HepG2 (cell line): Measurements from ENCODE around the gene NRL. TPM values are rescaled to one million over a fixed set of nuclear protein-coding genes. Genes with fewer than 3 reads are reported as not detected.
A peak's percentile ranks its signal among the peaks of the same experiment; 100 is the strongest.

ENCODE experiments used
- ATAC-seq: fragments of 200-7000 bp; cut with Tn5 transposase; 3 replicates; pipeline ENCODE4 v1.9.1; 2020; ENCODE audit warnings: mild to moderate bottlenecking, moderate library complexity
- BruUV-seq: library from RNA; stranded (reverse); fragments of 400-500 nt; replicated peaks from 2 replicates; lab custom pipeline; 2021; lab: Mats Ljungman, UMichigan
- CTCF ChIA-PET: fragments of 300-600 bp; formaldehyde crosslinking; extraction: SDS; loops from one replicate; lab custom pipeline; 2021; ENCODE audit warnings: low total read pairs, inconsistent platforms, low intra/inter-chr PET ratio; lab: Yijun Ruan, JAX
- POLR2A ChIA-PET: fragments of 350-600 bp; sonication (Branson Sonifier 250); formaldehyde crosslinking; loops from one replicate; lab custom pipeline; 2020; ENCODE audit warnings: antibody characterized with exemption, inconsistent platforms; lab: Yijun Ruan, JAX
- DNase-seq: peaks from one replicate; pipeline ENCODE4 v3.0.0-alpha.2; 2015; ENCODE audit warnings: low spot score
- FAIRE-seq: peaks from 3 replicates; lab custom pipeline; 2011; peaks lifted over from hg19 to GRCh38; lab: Jason Lieb, UNC
- H2AFZ ChIP-seq: one replicate; pipeline ENCODE4 v1.6.1; 2011; ENCODE audit warnings: low read length, inconsistent platforms
- H3K27ac ChIP-seq: fragments of 300-600 bp; 3 replicates; pipeline ENCODE4 v1.8.0; 2011; ENCODE audit warnings: mixed run types, mild to moderate bottlenecking, mixed read lengths, low read length, inconsistent platforms; ENCODE audit not compliant: insufficient read depth; ENCODE audit errors: extremely low read length
- H3K27me3 ChIP-seq, 2 experiments: fragments of 200-600 bp in 1 of 2; 2 replicates in 1 of 2; 3 replicates in 1 of 2; pipeline versions ENCODE4 v1.6.0 to v1.8.0; 2011; ENCODE audit warnings: low read length in 2 of 2, mild to moderate bottlenecking in 2 of 2, moderate library complexity in 2 of 2, inconsistent platforms in 1 of 2; ENCODE audit not compliant: insufficient read depth in 2 of 2, control insufficient read depth in 1 of 2
- H3K36me3 ChIP-seq, 2 experiments: fragments of 200-600 bp in 1 of 2; replicated peaks in 1 of 2; 2 replicates in 1 of 2; 3 replicates in 1 of 2; pipeline versions ENCODE4 v1.5.1 to v1.8.0; 2011; ENCODE audit warnings: low read length in 2 of 2, inconsistent platforms in 1 of 2; ENCODE audit not compliant: insufficient read depth in 2 of 2, control insufficient read depth in 1 of 2
- H3K4me1 ChIP-seq: 2 replicates; pipeline ENCODE4 v1.5.1; 2012; ENCODE audit warnings: low read length, inconsistent platforms; ENCODE audit not compliant: insufficient read depth
- H3K4me2 ChIP-seq: 2 replicates; pipeline ENCODE4 v1.6.0; 2011; ENCODE audit warnings: low read depth, low read length, inconsistent platforms
- H3K4me3 ChIP-seq, 3 experiments: fragments of 200-600 bp in 1 of 3; sonication (generic), shearing (Covaris generic) in 1 of 3; replicated peaks in 1 of 3; 2 replicates each; pipeline ENCODE4 v1.5.1; 2011 to 2016; ENCODE audit warnings: low read length in 3 of 3, inconsistent platforms in 2 of 3, low read depth in 2 of 3, mild to moderate bottlenecking in 2 of 3, control low read depth in 1 of 3, mixed read lengths in 1 of 3; ENCODE audit not compliant: insufficient read depth in 1 of 3
- H3K79me2 ChIP-seq: one replicate; pipeline ENCODE4 v1.6.1; 2011; ENCODE audit warnings: low read length, inconsistent platforms; ENCODE audit not compliant: insufficient read depth
- H3K9ac ChIP-seq: 2 replicates; pipeline ENCODE4 v1.6.0; 2011; ENCODE audit warnings: mild to moderate bottlenecking, low read depth, low read length, inconsistent platforms; ENCODE audit not compliant: insufficient read depth
- H3K9me3 ChIP-seq: 2 replicates; pipeline ENCODE4 v1.5.1; 2012; ENCODE audit warnings: mild to moderate bottlenecking, low read length
- H4K20me1 ChIP-seq: 2 replicates; pipeline ENCODE4 v1.6.0; 2011; ENCODE audit warnings: inconsistent platforms, mild to moderate bottlenecking, low read length, moderate library complexity; ENCODE audit not compliant: insufficient read depth
- ADNP ChIP-seq: sonication (generic); formaldehyde crosslinking; IDR thresholded peaks from 2 replicates; pipeline ENCODE4 v1.4.0; 2020; ENCODE audit warnings: missing genetic modification reagents
- CBX5 ChIP-seq: sonication (generic); formaldehyde crosslinking; IDR thresholded peaks from 2 replicates; pipeline ENCODE4 v1.4.0; 2020; ENCODE audit warnings: missing genetic modification reagents, borderline replicate concordance
- EP300 ChIP-seq, 3 experiments: sonication (generic) in 1 of 3; formaldehyde crosslinking in 1 of 3; IDR thresholded peaks; 2 replicates each; pipeline versions ENCODE4 v1.5.1 to v1.6.1; 2011 to 2020; ENCODE audit warnings: low read depth in 2 of 3, low read length in 2 of 3, borderline replicate concordance in 1 of 3, improper control_type of control experiment in 1 of 3, mild to moderate bottlenecking in 1 of 3, missing genetic modification reagents in 1 of 3, moderate library complexity in 1 of 3
- ETV5 ChIP-seq: IDR thresholded peaks from 2 replicates; pipeline ENCODE4 v1.6.1; 2018; ENCODE audit warnings: missing biosample characterization, missing genetic modification reagents, inconsistent platforms, borderline replicate concordance
- KMT2A ChIP-seq: sonication (generic); formaldehyde crosslinking; IDR thresholded peaks from 2 replicates; pipeline ENCODE4 v1.4.0; 2020; ENCODE audit warnings: missing genetic modification reagents
- MXD4 ChIP-seq: IDR thresholded peaks from 2 replicates; pipeline ENCODE4 v1.6.1; 2016; ENCODE audit warnings: mild to moderate bottlenecking, missing biosample characterization, missing genetic modification reagents
- POLR2G ChIP-seq: fragments of 200-400 bp; formaldehyde crosslinking; IDR thresholded peaks from 2 replicates; pipeline ENCODE4 v1.6.1; 2018; ENCODE audit warnings: mild to moderate bottlenecking, low read depth, low read length, moderate library complexity
- TEAD3 ChIP-seq: optimal IDR thresholded peaks from 2 replicates; pipeline ENCODE3; 2016; ENCODE audit warnings: borderline replicate concordance
- YY1 ChIP-seq: IDR thresholded peaks from 2 replicates; pipeline ENCODE4 v1.6.1; 2011; ENCODE audit warnings: low read length, low read depth, moderate library complexity, mild to moderate bottlenecking; ENCODE audit not compliant: insufficient read depth, insufficient replicate concordance
- ZFAT ChIP-seq: sonication (generic); formaldehyde crosslinking; conservative IDR thresholded peaks from 2 replicates; pipeline ENCODE4 v1.8.1; 2023; ENCODE audit warnings: missing genetic modification reagents, inconsistent platforms
- ZFP41 ChIP-seq: sonication (generic); formaldehyde crosslinking; IDR thresholded peaks from 2 replicates; pipeline ENCODE4 v1.4.0; 2020; ENCODE audit warnings: mild to moderate bottlenecking, missing genetic modification reagents, borderline replicate concordance
- ZNF20 ChIP-seq: sonication (generic); formaldehyde crosslinking; IDR thresholded peaks from 2 replicates; pipeline ENCODE4 v1.4.0; 2020; ENCODE audit warnings: mild to moderate bottlenecking, moderate library complexity, missing genetic modification reagents
- ZNF629 ChIP-seq: sonication (generic); formaldehyde crosslinking; conservative IDR thresholded peaks from 2 replicates; pipeline ENCODE4 v1.5.0; 2020; ENCODE audit warnings: missing genetic modification reagents
- ZSCAN31 ChIP-seq: sonication (generic); formaldehyde crosslinking; IDR thresholded peaks from 2 replicates; pipeline ENCODE4 v1.5.0; 2020; ENCODE audit warnings: low read depth, mild to moderate bottlenecking, missing genetic modification reagents
- WGBS: methylation state at CpG from one replicate; pipeline ENCODE4 v1.1.6; 2017; ENCODE audit warnings: low lambda C conversion rate; 5-methylcytosine and 5-hydroxymethylcytosine counted together
- in situ Hi-C: cut with HindIII; loops from 2 replicates; pipeline ENCODE4 v1.10.0; 2017; ENCODE audit warnings: low pct_unique_long_range_greater_than_20kb; ENCODE audit not compliant: extremely low pct_ligation_motif_present
- intact Hi-C: fragments of 100-400 bp; cut with micrococcal nuclease; formaldehyde crosslinking; loops from one replicate; pipeline ENCODE4 v1.10.0; 2022; ENCODE audit not compliant: unreplicated experiment
- polyA plus RNA-seq, 8 experiments: library from polyadenylated mRNA; depleted of rRNA in 3 of 8; stranded (reverse) in 7 of 8; unstranded in 1 of 8; fragments of >200 nt; fragmentation: Illumina TruSeq in 4 of 8; extraction: Trizol in 4 of 8; gene quantifications; 2 replicates each; pipeline versions ENCODE4 v1.2.1 to v1.2.3, GENCODE V29; 2011 to 2016; ENCODE audit warnings: low read depth in 4 of 8, missing spikeins in 1 of 8, mixed read lengths in 1 of 8; ENCODE audit not compliant: insufficient read depth in 1 of 8
- total RNA-seq, 5 experiments: library from RNA; depleted of rRNA; stranded (reverse); fragments of >200 nt; fragmentation: Illumina TruSeq; extraction: Trizol; gene quantifications; 2 replicates each; pipeline ENCODE4 v1.2.3, GENCODE V29; 2016; ENCODE audit warnings: low read depth in 1 of 5
- TF ChIP-seq, protein P1 (sequence below): fragments of 450-650 bp; IDR thresholded peaks from 2 replicates; pipeline ENCODE4 v1.6.1; 2017; ENCODE audit warnings: mild to moderate bottlenecking
- TF ChIP-seq, protein P2 (sequence below): sonication (generic); formaldehyde crosslinking; IDR thresholded peaks from 2 replicates; pipeline ENCODE4 v1.8.0; 2022; ENCODE audit warnings: mild to moderate bottlenecking, missing genetic modification reagents; ENCODE audit not compliant: insufficient replicate concordance

The NRL gene
- total and polyA plus RNA-seq, 2 of the 13 experiments (the other 11 are each of a cell fraction or from before 2014, with no cell fraction given) = 2.5 to 4.7 TPM

DNA sequence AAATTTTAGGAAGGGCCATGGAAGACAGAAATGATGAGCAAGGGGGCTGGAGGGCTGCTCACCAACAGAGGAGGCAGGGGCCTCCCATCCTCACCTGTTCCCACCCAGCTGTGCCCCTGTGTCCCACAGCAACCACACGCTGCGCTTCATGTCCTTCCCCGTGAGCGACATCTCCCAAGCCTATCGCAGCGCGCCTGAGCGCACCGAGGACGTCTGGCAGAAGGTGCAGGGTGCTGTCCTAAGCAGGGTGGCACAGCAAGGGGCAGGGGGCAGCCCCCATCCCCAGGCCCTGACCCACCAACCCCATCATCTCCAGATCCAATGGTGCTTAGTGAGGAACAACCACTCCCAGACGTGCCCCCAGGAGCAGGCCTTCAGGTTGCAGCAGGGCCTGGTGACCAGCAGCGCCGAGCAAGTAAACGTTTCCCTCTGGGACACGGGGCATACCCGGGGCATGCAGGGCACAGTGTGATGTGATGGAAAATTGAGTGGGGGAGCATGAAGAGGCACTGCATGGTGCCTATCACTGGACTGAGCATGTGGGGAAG is 54.8 kb downstream of the NRL start (continued):
- TF ChIP-seq, protein P1, sequence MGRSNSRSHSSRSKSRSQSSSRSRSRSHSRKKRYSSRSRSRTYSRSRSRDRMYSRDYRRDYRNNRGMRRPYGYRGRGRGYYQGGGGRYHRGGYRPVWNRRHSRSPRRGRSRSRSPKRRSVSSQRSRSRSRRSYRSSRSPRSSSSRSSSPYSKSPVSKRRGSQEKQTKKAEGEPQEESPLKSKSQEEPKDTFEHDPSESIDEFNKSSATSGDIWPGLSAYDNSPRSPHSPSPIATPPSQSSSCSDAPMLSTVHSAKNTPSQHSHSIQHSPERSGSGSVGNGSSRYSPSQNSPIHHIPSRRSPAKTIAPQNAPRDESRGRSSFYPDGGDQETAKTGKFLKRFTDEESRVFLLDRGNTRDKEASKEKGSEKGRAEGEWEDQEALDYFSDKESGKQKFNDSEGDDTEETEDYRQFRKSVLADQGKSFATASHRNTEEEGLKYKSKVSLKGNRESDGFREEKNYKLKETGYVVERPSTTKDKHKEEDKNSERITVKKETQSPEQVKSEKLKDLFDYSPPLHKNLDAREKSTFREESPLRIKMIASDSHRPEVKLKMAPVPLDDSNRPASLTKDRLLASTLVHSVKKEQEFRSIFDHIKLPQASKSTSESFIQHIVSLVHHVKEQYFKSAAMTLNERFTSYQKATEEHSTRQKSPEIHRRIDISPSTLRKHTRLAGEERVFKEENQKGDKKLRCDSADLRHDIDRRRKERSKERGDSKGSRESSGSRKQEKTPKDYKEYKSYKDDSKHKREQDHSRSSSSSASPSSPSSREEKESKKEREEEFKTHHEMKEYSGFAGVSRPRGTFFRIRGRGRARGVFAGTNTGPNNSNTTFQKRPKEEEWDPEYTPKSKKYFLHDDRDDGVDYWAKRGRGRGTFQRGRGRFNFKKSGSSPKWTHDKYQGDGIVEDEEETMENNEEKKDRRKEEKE = no peak
- TF ChIP-seq ZFP41 (CRISPR knock-in tag) (no peak), EP300 (IDR thresholded peaks at IDR 0.05; ENCODE audit: low read depth in 2 of 2, low read length in 2 of 2) (no peak), EP300 (CRISPR knock-in tag; IDR thresholded peaks at IDR 0.05; ENCODE audit: borderline replicate concordance) (no peak)

DNA sequence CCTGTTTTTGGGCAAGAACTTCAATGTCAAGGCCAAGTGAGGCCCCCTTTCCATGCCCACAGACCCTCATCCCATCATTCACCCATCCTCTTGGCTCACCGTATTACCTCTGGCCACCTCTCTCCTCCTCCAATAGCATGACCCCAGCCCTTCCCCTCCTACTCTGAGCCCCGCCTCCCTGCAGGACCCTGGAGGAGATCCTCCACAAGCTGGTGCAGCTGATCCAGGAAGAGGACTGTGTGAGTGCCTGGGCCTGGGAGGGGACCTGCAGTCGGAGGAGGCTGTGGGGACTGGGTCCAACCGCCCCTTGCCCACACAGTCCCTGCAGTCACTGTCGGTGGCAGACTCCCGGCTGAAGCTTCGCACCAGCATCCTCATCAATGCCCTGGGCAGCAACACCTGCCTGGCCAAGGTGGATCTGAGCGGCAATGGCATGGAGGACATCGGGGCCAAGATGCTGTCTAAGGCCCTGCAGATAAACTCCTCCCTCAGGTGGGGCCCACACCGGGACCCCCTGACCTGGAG is 55.7 kb downstream of the NRL start:
- peak; percentile 9 for ATAC-seq
- TF ChIP-seq ADNP (CRISPR knock-in tag) = no peak
- no peak for TF ChIP-seq ZNF20 (CRISPR knock-in tag)
- no peak for TF ChIP-seq KMT2A (CRISPR knock-in tag)
- no peak for TF ChIP-seq ETV5 (CRISPR knock-in tag)
- no peak for TF ChIP-seq ZFAT
- TF ChIP-seq POLR2G = no peak
- TF ChIP-seq MXD4 (CRISPR knock-in tag) = no peak
- no peak for TF ChIP-seq ZSCAN31 (CRISPR knock-in tag)
- TF ChIP-seq, protein P2, sequence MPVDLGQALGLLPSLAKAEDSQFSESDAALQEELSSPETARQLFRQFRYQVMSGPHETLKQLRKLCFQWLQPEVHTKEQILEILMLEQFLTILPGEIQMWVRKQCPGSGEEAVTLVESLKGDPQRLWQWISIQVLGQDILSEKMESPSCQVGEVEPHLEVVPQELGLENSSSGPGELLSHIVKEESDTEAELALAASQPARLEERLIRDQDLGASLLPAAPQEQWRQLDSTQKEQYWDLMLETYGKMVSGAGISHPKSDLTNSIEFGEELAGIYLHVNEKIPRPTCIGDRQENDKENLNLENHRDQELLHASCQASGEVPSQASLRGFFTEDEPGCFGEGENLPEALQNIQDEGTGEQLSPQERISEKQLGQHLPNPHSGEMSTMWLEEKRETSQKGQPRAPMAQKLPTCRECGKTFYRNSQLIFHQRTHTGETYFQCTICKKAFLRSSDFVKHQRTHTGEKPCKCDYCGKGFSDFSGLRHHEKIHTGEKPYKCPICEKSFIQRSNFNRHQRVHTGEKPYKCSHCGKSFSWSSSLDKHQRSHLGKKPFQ (CRISPR knock-in tag) = no peak
- TF ChIP-seq TEAD3 (CRISPR knock-in tag) = peak; percentile 11
- no peak for TF ChIP-seq YY1
- no peak for TF ChIP-seq CBX5 (CRISPR knock-in tag)
- TF ChIP-seq ZNF629 (CRISPR knock-in tag) = no peak

More for the DNA sequence above, 55.7 kb downstream of the NRL start:
- ChIA-PET POLR2A (interaction anchor here (0.9 to 9.6 kb wide), 22 partner anchors 8 to 249 kb away, joined by 3 to 226 read pairs (median 8); partner anchors contain the start of genes CIDEB, DCAF11, EMC9 and IPO4), CTCF (interaction anchor here (1.2 to 5.4 kb wide), 8 partner anchors 22 to 239 kb away, joined by 3 to 109 read pairs (median 12); partner anchors contain the start of genes IRF9 and PCK2)
- Histone ChIP-seq H3K27ac (no peak overlapping the region), H3K9me3 (no peaks in the 10 kb centered on the region), H3K79me2 (no peaks in the 10 kb centered on the region), H3K4me1 (peaks cover 37% of the 10 kb centered on the region), H3K9ac (no peak overlapping the region), H3K27me3 (peaks cover 16 to 42% of the 10 kb centered on the region in 2 experiments; a peak in 4 of 5 replicates), H3K36me3 (no peaks in the 10 kb centered on the region), H4K20me1 (no peaks in the 10 kb centered on the region), H3K4me3 (no peak overlapping the region), H2AFZ (no peak overlapping the region), H3K4me2 (no peak overlapping the region)
- DNase-seq (no peak), FAIRE-seq (no peak)
- in situ Hi-C loops (loop anchor here (5.0 kb wide), 2 partner anchors 33 to 103 kb away; partner anchors contain the start of genes IRF9 and PCK2), intact Hi-C loops (loop anchor here (1.0 to 2.0 kb wide), 5 partner anchors 31 to 238 kb away; partner anchors contain the start of gene IRF9)
- 55% methylated on average over 10 of the region's 10 CpGs for WGBS
- no TSS peak for BruUV-seq
